KMS-11 (cell line): ENCODE measurements around the gene CSMD2.

Source experiments
- H2AFZ ChIP-seq: fragments of 200-600 bp; sonication (generic); 2 replicates; pipeline ENCODE4 v1.6.1; 2016; ENCODE audit warnings: antibody characterized with exemption, mixed run types, low read depth
- H3K27ac ChIP-seq: fragments of 200-600 bp; sonication (generic); 2 replicates; pipeline ENCODE4 v1.6.1; 2016; ENCODE audit warnings: mild to moderate bottlenecking, mixed run types
- H3K27me3 ChIP-seq: fragments of 200-600 bp; sonication (generic); 2 replicates; pipeline ENCODE4 v1.6.1; 2017; ENCODE audit warnings: mild to moderate bottlenecking, low read depth, mixed run types, moderate library complexity; ENCODE audit not compliant: insufficient read depth
- H3K36me3 ChIP-seq: fragments of 200-600 bp; sonication (generic); 2 replicates; pipeline ENCODE4 v1.6.1; 2017; ENCODE audit warnings: mild to moderate bottlenecking, mixed run types; ENCODE audit not compliant: insufficient read depth
- H3K4me1 ChIP-seq: fragments of 200-600 bp; sonication (generic); 2 replicates; pipeline ENCODE4 v1.6.1; 2016; ENCODE audit warnings: mild to moderate bottlenecking, low read depth, mixed run types; ENCODE audit not compliant: poor library complexity, severe bottlenecking
- H3K4me2 ChIP-seq: fragments of 200-600 bp; sonication (generic); 2 replicates; pipeline ENCODE4 v1.7.0; 2016; ENCODE audit warnings: mild to moderate bottlenecking, mixed run types
- H3K4me3 ChIP-seq: fragments of 200-600 bp; sonication (generic); IDR thresholded peaks from 2 replicates; pipeline ENCODE4 v1.6.1; 2017; ENCODE audit warnings: low read depth, low read length, mixed read lengths; ENCODE audit not compliant: insufficient read depth
- H3K79me2 ChIP-seq: fragments of 200-600 bp; sonication (generic); 2 replicates; pipeline ENCODE4 v1.6.1; 2016; ENCODE audit warnings: low read depth, mixed run types; ENCODE audit not compliant: insufficient read depth
- H3K9ac ChIP-seq: fragments of 200-600 bp; sonication (generic); 2 replicates; pipeline ENCODE4 v1.6.1; 2016; ENCODE audit warnings: mild to moderate bottlenecking, mixed run types
- H4K20me1 ChIP-seq: fragments of 200-600 bp; sonication (generic); 2 replicates; pipeline ENCODE4 v1.6.1; 2016; ENCODE audit warnings: mild to moderate bottlenecking, mixed run types; ENCODE audit not compliant: insufficient read depth
- CTCF ChIP-seq: fragments of 200-600 bp; sonication (generic); conservative IDR thresholded peaks from 2 replicates; pipeline ENCODE4 v1.6.1; 2017; ENCODE audit warnings: low read depth, mild to moderate bottlenecking, antibody characterized with exemption, low read length, moderate library complexity, mixed read lengths

The CSMD2 gene

GRCh38 chr1:33560680-33561079 lies 604.4 kb downstream of the CSMD2 start:
- Histone ChIP-seq H3K4me3 (no peak overlapping the region), H3K27ac (no peak overlapping the region), H3K27me3 (no peaks in the 10 kb centered on the region), H2AFZ (no peak overlapping the region), H3K36me3 (no peaks in the 10 kb centered on the region), H4K20me1 (no peaks in the 10 kb centered on the region), H3K4me2 (no peak overlapping the region), H3K9ac (no peak overlapping the region), H3K79me2 (no peaks in the 10 kb centered on the region), H3K4me1 (no peaks in the 10 kb centered on the region)
- no peak for TF ChIP-seq CTCF

GRCh38 chr1:33548721-33549120 lies 616.3 kb downstream of the CSMD2 start:
- Histone ChIP-seq H3K4me3 (no peak overlapping the region), H3K4me1 (no peaks in the 10 kb centered on the region), H3K27ac (no peak overlapping the region), H4K20me1 (no peaks in the 10 kb centered on the region), H3K27me3 (no peaks in the 10 kb centered on the region), H3K36me3 (no peaks in the 10 kb centered on the region), H3K79me2 (no peaks in the 10 kb centered on the region), H2AFZ (no peak overlapping the region), H3K4me2 (no peak overlapping the region), H3K9ac (no peak overlapping the region)
- TF ChIP-seq CTCF, result no peak

GRCh38 chr1:33548319-33548718 lies 616.7 kb downstream of the CSMD2 start:
- no peak overlapping the region for H2AFZ ChIP-seq
- no peak overlapping the region for H3K9ac ChIP-seq
- H3K4me3 ChIP-seq, result no peak overlapping the region
- TF ChIP-seq CTCF, result no peak
- no peak overlapping the region for H3K4me2 ChIP-seq
- no peaks in the 10 kb centered on the region for H3K27me3 ChIP-seq
- no peaks in the 10 kb centered on the region for H3K36me3 ChIP-seq
- no peaks in the 10 kb centered on the region for H3K4me1 ChIP-seq
- no peaks in the 10 kb centered on the region for H4K20me1 ChIP-seq
- H3K79me2 ChIP-seq, result no peaks in the 10 kb centered on the region
- H3K27ac ChIP-seq, result no peak overlapping the region

- Histone ChIP-seq H3K4me3 (no peak overlapping the region), H3K4me1 (no peaks in the 10 kb centered on the region), H3K36me3 (no peaks in the 10 kb centered on the region), H3K9ac (no peak overlapping the region), H3K79me2 (no peaks in the 10 kb centered on the region), H3K27ac (no peak overlapping the region), H2AFZ (no peak overlapping the region), H3K4me2 (no peak overlapping the region), H4K20me1 (no peaks in the 10 kb centered on the region), H3K27me3 (no peaks in the 10 kb centered on the region)
- TF ChIP-seq CTCF, result no peak
Observed at GRCh38 chr1:33547576-33547975, 617.5 kb downstream of the CSMD2 start.

- no peak overlapping the region for H3K4me2 ChIP-seq
- no peak for TF ChIP-seq CTCF
- no peaks in the 10 kb centered on the region for H3K79me2 ChIP-seq
- H3K36me3 ChIP-seq, result no peaks in the 10 kb centered on the region
- no peaks in the 10 kb centered on the region for H4K20me1 ChIP-seq
- H3K4me1 ChIP-seq, result no peaks in the 10 kb centered on the region
- no peak overlapping the region for H3K9ac ChIP-seq
- no peak overlapping the region for H3K4me3 ChIP-seq
- H3K27ac ChIP-seq, result no peak overlapping the region
- H2AFZ ChIP-seq, result no peak overlapping the region
- no peaks in the 10 kb centered on the region for H3K27me3 ChIP-seq
Observed at GRCh38 chr1:33541966-33542365, 623.1 kb downstream of the CSMD2 start.
